Activated B cell treated with CpG ODN at 0.5 μM for 24 hours (primary cell): ENCODE measurements around the gene NOP56. TPM values are rescaled to one million over a fixed set of nuclear protein-coding genes. Genes with fewer than 3 reads are reported as not detected.

Experiments used
- ATAC-seq: fragments of 200-7000 bp; cut with Tn5 transposase; one replicate; pipeline ENCODE4 v1.10.0; 2021; ENCODE audit warnings: low read depth, mild to moderate bottlenecking, moderate library complexity
- CTCF ChIA-PET: fragments of 350-600 bp; sonication (Branson Sonifier 250); formaldehyde crosslinking; loops from one replicate; lab custom pipeline; 2021; ENCODE audit warnings: antibody characterized with exemption; lab: Charles Lee
- POLR2A ChIA-PET: fragments of 350-600 bp; sonication (Branson Sonifier 250); formaldehyde crosslinking; loops from one replicate; lab custom pipeline; 2021; ENCODE audit warnings: antibody characterized with exemption; lab: Charles Lee
- DNase-seq: peaks from one replicate; pipeline ENCODE4 v3.0.0; 2022
- H3K27ac Mint-ChIP-seq: one replicate; pipeline ENCODE4 v1.8.0; 2020; ENCODE audit warnings: mixed read lengths
- H3K27me3 Mint-ChIP-seq: one replicate; pipeline ENCODE4 v1.8.0; 2021; ENCODE audit warnings: mixed read lengths
- H3K36me3 Mint-ChIP-seq: one replicate; pipeline ENCODE4 v1.8.0; 2021; ENCODE audit warnings: low read depth, mixed read lengths
- H3K4me1 Mint-ChIP-seq: one replicate; pipeline ENCODE4 v1.8.0; 2021; ENCODE audit warnings: mixed read lengths
- H3K4me3 Mint-ChIP-seq: one replicate; pipeline ENCODE4 v1.8.0; 2020; ENCODE audit warnings: mild to moderate bottlenecking, mixed read lengths
- H3K9me3 Mint-ChIP-seq: one replicate; pipeline ENCODE4 v1.8.0; 2020; ENCODE audit warnings: mixed read lengths
- CTCF ChIP-seq: fragments of 200-600 bp; IDR thresholded peaks from one replicate; pipeline ENCODE4 v1.8.0; 2022; ENCODE audit warnings: antibody characterized with exemption, mild to moderate bottlenecking
- intact Hi-C: fragments of 100-400 bp; cut with micrococcal nuclease; formaldehyde crosslinking; loops from one replicate; pipeline ENCODE4 v1.15.1; 2024
- total RNA-seq: library from RNA; stranded (reverse); gene quantifications from 2 replicates; pipeline ENCODE4 v1.2.3, GENCODE V29; 2022

NOP56 gene
- total RNA-seq, 1 donor from 2014 or later, result 327 TPM

GRCh38 chr20:2656471-2657117, 4.2 kb downstream of the NOP56 start:
- ATAC-seq, result no peak
- intact Hi-C loops, result loop anchor here (10.0 kb wide), 1 partner anchor 1192 kb away; the partner anchor contains the start of gene NSFL1C
- H3K27me3 Mint-ChIP-seq, result no peaks in the 10 kb centered on the region
- CTCF ChIA-PET, result no interaction called here
- no peak for TF ChIP-seq CTCF
- peaks cover 86% of the 10 kb centered on the region for H3K36me3 Mint-ChIP-seq
- DNase-seq, result no peak
- POLR2A ChIA-PET, result no interaction called here
- H3K9me3 Mint-ChIP-seq, result no peaks in the 10 kb centered on the region
- no peak overlapping the region for H3K4me3 Mint-ChIP-seq
- peaks cover 18% of the 10 kb centered on the region for H3K4me1 Mint-ChIP-seq
- no peak overlapping the region for H3K27ac Mint-ChIP-seq

GRCh38 chr20:2657241-2657640, 4.8 kb downstream of the NOP56 start:
- ChIA-PET POLR2A (no interaction called here), CTCF (no interaction called here)
- Mint-ChIP-seq H3K36me3 (peaks cover 92% of the 10 kb centered on the region), H3K4me1 (peaks cover 19% of the 10 kb centered on the region), H3K27ac (no peak overlapping the region), H3K4me3 (no peak overlapping the region), H3K9me3 (no peaks in the 10 kb centered on the region), H3K27me3 (no peaks in the 10 kb centered on the region)
- no peak for ATAC-seq
- no peak for TF ChIP-seq CTCF
- intact Hi-C loops, result loop anchor here (10.0 kb wide), 1 partner anchor 1192 kb away; the partner anchor contains the start of gene NSFL1C
- DNase-seq, result no peak

- TF ChIP-seq CTCF, result no peak
- POLR2A ChIA-PET, result no interaction called here
- H3K4me1 Mint-ChIP-seq, result peaks cover 20% of the 10 kb centered on the region
- DNase-seq, result no peak
- CTCF ChIA-PET, result no interaction called here
- no peak for ATAC-seq
- H3K36me3 Mint-ChIP-seq, result peaks cover 94% of the 10 kb centered on the region
- intact Hi-C loops, result loop anchor here (10.0 kb wide), 1 partner anchor 1193 kb away; the partner anchor contains the start of gene NSFL1C
- no peak overlapping the region for H3K4me3 Mint-ChIP-seq
- H3K27me3 Mint-ChIP-seq, result no peaks in the 10 kb centered on the region
- H3K27ac Mint-ChIP-seq, result no peak overlapping the region
- H3K9me3 Mint-ChIP-seq, result no peaks in the 10 kb centered on the region
Observed at GRCh38 chr20:2657674-2658073, 5.2 kb downstream of the NOP56 start.

- TF ChIP-seq CTCF, result no peak
- peaks cover 23% of the 10 kb centered on the region for H3K4me1 Mint-ChIP-seq
- H3K4me3 Mint-ChIP-seq, result no peak overlapping the region
- H3K36me3 Mint-ChIP-seq, result peaks cover 90% of the 10 kb centered on the region
- H3K9me3 Mint-ChIP-seq, result no peaks in the 10 kb centered on the region
- ChIA-PET CTCF (no interaction called here), POLR2A (no interaction called here)
- DNase-seq, result no peak
- peak; percentile 21 for ATAC-seq
- no peaks in the 10 kb centered on the region for H3K27me3 Mint-ChIP-seq
- no peak overlapping the region for H3K27ac Mint-ChIP-seq
- intact Hi-C loops, result loop anchor here (10.0 kb wide), 1 partner anchor 1194 kb away; the partner anchor contains the start of gene NSFL1C
Observed at GRCh38 chr20:2658414-2659354, 6.3 kb downstream of the NOP56 start.

- Mint-ChIP-seq H3K4me1 (peaks cover 21% of the 10 kb centered on the region), H3K36me3 (peaks cover 85% of the 10 kb centered on the region), H3K27ac (no peak overlapping the region), H3K4me3 (no peak overlapping the region), H3K27me3 (no peaks in the 10 kb centered on the region), H3K9me3 (no peaks in the 10 kb centered on the region)
- CTCF ChIA-PET, result no interaction called here
- TF ChIP-seq CTCF, result no peak
- ATAC-seq (no peak), DNase-seq (no peak)
- POLR2A ChIA-PET, result interaction anchor here (1.4 kb wide), 1 partner anchor 7 kb away, joined by 4 read pairs; the partner anchor contains the start of gene NOP56
- intact Hi-C loops, result loop anchor here (10.0 kb wide), 1 partner anchor 1195 kb away; the partner anchor contains the start of gene NSFL1C
Observed at GRCh38 chr20:2659547-2659946, 7.1 kb downstream of the NOP56 start.
